BE2C (cell line): Measurements from ENCODE around the gene SLIT1.

Experiments used
- DNase-seq: peaks from one replicate; pipeline ENCODE4 v3.0.0-alpha.2; 2020
- H3K27me3 ChIP-seq: fragments of 250-450 bp; sonication (Bioruptor Pico); 2 replicates; pipeline ENCODE4 v1.5.1; 2020; ENCODE audit warnings: mild to moderate bottlenecking
- H3K36me3 ChIP-seq: fragments of 250-450 bp; sonication (Bioruptor Pico); 2 replicates; pipeline ENCODE4 v1.5.1; 2020; ENCODE audit warnings: mild to moderate bottlenecking
- H3K4me1 ChIP-seq: fragments of 250-450 bp; sonication (Bioruptor Pico); 2 replicates; pipeline ENCODE4 v1.5.1; 2020
- H3K4me3 ChIP-seq: 2 replicates; pipeline ENCODE4 v1.5.1; 2011; ENCODE audit warnings: low read depth, low read length
- H3K9me3 ChIP-seq: fragments of 250-450 bp; sonication (Bioruptor Pico); 2 replicates; pipeline ENCODE4 v1.5.1; 2020
- TF ChIP-seq, protein P1 (sequence below): IDR thresholded peaks from 2 replicates; pipeline ENCODE4 v1.5.1; 2012; ENCODE audit warnings: mild to moderate bottlenecking, low read depth, low read length

SLIT1 gene

DNA sequence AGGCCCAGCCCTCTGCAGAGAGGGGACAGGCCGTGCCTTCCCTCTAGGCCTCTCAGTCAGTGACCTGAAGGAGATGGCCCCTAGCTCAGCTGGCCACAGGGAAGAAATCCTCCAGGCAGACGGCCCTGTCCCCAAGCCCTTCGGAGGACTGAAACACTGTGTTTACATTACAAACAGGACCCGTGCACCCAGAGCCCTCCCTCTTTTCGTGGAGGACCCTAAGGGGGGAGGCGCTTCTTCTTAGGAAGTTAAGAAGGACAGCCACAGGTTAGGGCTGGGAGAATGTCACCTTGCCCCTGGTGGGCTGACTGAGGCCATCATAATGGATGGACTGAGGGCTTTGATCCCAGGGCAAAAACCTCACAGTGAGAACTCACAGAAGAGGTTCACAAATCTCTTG is 154.9 kb downstream of the SLIT1 start:
- no peak for DNase-seq
- Histone ChIP-seq H3K27me3 (no peaks in the 10 kb centered on the region), H3K36me3 (no peaks in the 10 kb centered on the region), H3K4me1 (no peaks in the 10 kb centered on the region), H3K9me3 (no peaks in the 10 kb centered on the region), H3K4me3 (no peak overlapping the region)
- TF ChIP-seq, protein P1, sequence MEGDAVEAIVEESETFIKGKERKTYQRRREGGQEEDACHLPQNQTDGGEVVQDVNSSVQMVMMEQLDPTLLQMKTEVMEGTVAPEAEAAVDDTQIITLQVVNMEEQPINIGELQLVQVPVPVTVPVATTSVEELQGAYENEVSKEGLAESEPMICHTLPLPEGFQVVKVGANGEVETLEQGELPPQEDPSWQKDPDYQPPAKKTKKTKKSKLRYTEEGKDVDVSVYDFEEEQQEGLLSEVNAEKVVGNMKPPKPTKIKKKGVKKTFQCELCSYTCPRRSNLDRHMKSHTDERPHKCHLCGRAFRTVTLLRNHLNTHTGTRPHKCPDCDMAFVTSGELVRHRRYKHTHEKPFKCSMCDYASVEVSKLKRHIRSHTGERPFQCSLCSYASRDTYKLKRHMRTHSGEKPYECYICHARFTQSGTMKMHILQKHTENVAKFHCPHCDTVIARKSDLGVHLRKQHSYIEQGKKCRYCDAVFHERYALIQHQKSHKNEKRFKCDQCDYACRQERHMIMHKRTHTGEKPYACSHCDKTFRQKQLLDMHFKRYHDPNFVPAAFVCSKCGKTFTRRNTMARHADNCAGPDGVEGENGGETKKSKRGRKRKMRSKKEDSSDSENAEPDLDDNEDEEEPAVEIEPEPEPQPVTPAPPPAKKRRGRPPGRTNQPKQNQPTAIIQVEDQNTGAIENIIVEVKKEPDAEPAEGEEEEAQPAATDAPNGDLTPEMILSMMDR = no peak

DNA sequence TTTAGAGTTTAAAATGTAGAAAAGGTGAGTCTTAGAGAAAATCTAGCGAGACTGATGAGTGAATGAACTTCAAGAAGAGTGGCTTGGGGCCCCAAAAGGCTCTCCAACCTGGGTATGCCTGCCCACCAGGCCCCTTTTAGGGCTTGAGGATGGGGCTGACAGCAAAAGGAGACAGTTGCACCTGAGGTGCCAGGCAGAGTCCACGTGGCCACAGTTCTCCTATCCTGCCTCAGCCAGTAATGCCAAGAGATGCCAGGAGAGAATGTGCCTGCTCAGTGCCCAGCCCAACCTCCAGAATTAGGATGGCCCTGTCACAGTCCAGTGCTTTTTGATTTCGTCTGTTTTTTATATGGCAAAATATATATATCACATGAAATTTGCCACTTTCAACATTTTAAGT is 156.5 kb downstream of the SLIT1 start:
- H3K4me1 ChIP-seq = no peaks in the 10 kb centered on the region
- DNase-seq = no peak
- no peaks in the 10 kb centered on the region for H3K36me3 ChIP-seq
- no peak overlapping the region for H3K4me3 ChIP-seq
- H3K9me3 ChIP-seq = no peaks in the 10 kb centered on the region
- TF ChIP-seq, protein P1 = no peak
- no peaks in the 10 kb centered on the region for H3K27me3 ChIP-seq

DNA sequence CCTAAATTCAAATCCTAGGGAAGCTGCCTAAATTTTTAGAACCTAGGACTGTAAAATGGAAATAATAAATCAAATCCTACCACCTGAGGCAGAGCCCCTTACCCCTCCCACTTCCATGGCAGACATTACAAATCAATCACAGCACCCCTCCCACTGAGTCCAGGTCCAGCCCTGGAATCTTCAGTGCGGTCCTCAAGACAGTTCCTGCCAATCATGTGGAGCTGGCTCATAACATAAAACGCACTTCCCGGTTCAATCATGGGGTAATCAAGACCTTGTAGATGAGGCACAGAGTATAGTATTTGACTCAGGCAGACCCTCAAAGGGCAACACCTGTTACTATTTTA is 157.0 kb downstream of the SLIT1 start:
- H3K4me1 ChIP-seq = no peaks in the 10 kb centered on the region
- no peaks in the 10 kb centered on the region for H3K27me3 ChIP-seq
- H3K36me3 ChIP-seq = no peaks in the 10 kb centered on the region
- H3K4me3 ChIP-seq = no peak overlapping the region
- TF ChIP-seq, protein P1 = no peak
- no peak for DNase-seq
- H3K9me3 ChIP-seq = no peaks in the 10 kb centered on the region

DNA sequence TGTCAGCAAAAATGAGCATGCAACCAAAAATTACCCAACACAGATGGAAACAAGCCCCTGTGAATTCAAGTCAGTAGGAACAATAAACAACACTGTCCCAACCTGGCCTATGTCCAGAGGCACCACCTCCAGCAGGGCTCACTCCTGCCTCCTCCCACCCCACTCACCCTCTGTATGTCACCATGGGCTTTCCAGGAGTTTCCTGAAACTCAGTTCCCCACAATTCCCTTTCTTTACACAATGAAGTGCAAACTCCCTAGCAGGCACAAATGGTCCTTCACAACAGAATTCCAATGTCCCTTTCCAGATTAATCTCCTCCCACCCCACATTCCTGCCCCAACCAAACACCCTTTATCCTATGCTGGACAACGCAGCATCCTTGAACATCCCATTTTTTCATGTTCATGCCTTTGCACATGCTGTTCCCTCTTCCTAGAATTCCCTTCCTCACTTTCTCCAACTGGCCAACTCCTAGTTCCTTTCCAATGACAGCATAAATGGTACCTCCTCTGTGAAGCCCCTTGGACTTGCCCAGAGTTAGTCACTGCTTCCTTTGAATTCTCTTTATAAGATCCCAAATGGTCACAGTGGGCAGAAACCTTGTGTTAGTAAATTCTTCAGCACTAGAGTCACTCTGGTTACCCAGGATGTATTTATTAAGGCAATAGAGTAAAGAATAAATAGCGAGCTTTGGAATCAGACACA is 157.5 kb downstream of the SLIT1 start:
- no peaks in the 10 kb centered on the region for H3K4me1 ChIP-seq
- no peaks in the 10 kb centered on the region for H3K36me3 ChIP-seq
- TF ChIP-seq, protein P1 = no peak
- no peaks in the 10 kb centered on the region for H3K27me3 ChIP-seq
- no peaks in the 10 kb centered on the region for H3K9me3 ChIP-seq
- no peak overlapping the region for H3K4me3 ChIP-seq
- no peak for DNase-seq

DNA sequence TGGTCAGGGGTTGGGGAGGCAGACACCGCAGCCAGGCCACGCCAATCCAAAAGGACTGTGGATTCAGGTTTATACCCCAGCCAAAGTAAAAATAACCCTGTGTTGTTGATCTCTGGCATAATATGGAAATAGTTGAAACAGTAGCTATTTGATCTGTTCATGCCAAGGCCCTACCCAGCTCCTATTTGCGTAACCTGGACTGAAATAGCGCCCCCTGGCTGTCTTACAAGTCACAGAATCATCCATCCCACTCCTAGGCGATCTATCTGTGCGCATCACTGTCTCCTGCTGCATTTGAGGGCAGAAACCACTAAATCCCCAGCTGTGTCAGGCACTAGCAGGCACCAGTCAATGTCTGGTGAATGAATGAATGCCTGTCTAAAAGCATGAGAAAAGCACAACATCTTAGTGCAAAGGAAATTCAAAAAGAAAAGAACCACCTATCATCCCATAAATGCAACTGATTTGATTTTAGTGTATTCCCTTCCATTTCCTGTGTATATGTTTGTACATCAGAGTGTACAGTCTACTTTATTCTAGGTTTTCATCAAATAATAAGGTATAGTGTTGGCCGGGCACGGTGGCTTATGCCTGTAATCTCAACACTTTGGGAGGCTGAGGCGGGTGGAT is 160.0 kb downstream of the SLIT1 start:
- H3K9me3 ChIP-seq = no peaks in the 10 kb centered on the region
- peak; percentile 62 for DNase-seq
- no peaks in the 10 kb centered on the region for H3K27me3 ChIP-seq
- no peaks in the 10 kb centered on the region for H3K4me1 ChIP-seq
- no peaks in the 10 kb centered on the region for H3K36me3 ChIP-seq
- H3K4me3 ChIP-seq = no peak overlapping the region
- TF ChIP-seq, protein P1 = peak; percentile 79
